GM12878 (cell line): Measurements from ENCODE around the gene ANGEL2. TPM values are rescaled to one million over a fixed set of nuclear protein-coding genes. Genes with fewer than 3 reads are reported as not detected.

Experiments used
- ATF3 ChIP-seq: IDR thresholded peaks from 2 replicates; pipeline ENCODE4 v1.6.1; 2011; ENCODE audit warnings: low read depth, mild to moderate bottlenecking, low read length, moderate library complexity, borderline replicate concordance; ENCODE audit errors: extremely low read depth
- BCL11A ChIP-seq: IDR thresholded peaks from 2 replicates; pipeline ENCODE4 v1.6.1; 2011; ENCODE audit warnings: low read depth, low read length
- BRCA1 ChIP-seq: IDR thresholded peaks from 2 replicates; pipeline ENCODE4 v1.6.1; 2011; ENCODE audit warnings: low read depth, low read length, improper control_type of control experiment
- CBX3 ChIP-seq: fragments of 200-600 bp; sonication (generic); IDR thresholded peaks from 2 replicates; pipeline ENCODE4 v1.6.1; 2016; ENCODE audit warnings: low read depth, borderline replicate concordance
- E4F1 ChIP-seq: fragments of 450-650 bp; IDR thresholded peaks from 2 replicates; pipeline ENCODE4 v1.6.1; 2018; ENCODE audit warnings: borderline replicate concordance, mild to moderate bottlenecking; ENCODE audit not compliant: partially characterized antibody
- EGR1 ChIP-seq, 2 experiments: IDR thresholded peaks; 1 replicate in 1 of 2; 2 replicates in 1 of 2; pipeline ENCODE4 v1.6.1; 2011 to 2012; ENCODE audit warnings: low read depth in 2 of 2, low read length in 2 of 2, borderline replicate concordance in 1 of 2, mild to moderate bottlenecking in 1 of 2, moderate library complexity in 1 of 2
- GATAD2B ChIP-seq: fragments of 450-650 bp; conservative IDR thresholded peaks from 2 replicates; pipeline ENCODE4 v1.6.1; 2017; ENCODE audit warnings: low read depth, mild to moderate bottlenecking, moderate library complexity
- IRF3 ChIP-seq: fragments of 450-650 bp; IDR thresholded peaks from 2 replicates; pipeline ENCODE4 v1.6.1; 2014; ENCODE audit warnings: mild to moderate bottlenecking
- MTA3 ChIP-seq: IDR thresholded peaks from 2 replicates; pipeline ENCODE4 v1.6.1; 2012; ENCODE audit warnings: low read length, inconsistent platforms, borderline replicate concordance
- PBX3 ChIP-seq: IDR thresholded peaks from 2 replicates; pipeline ENCODE4 v1.6.1; 2011; ENCODE audit warnings: mild to moderate bottlenecking, low read depth, low read length, moderate library complexity; ENCODE audit not compliant: insufficient replicate concordance
- POLR2AphosphoS5 ChIP-seq: IDR thresholded peaks from 2 replicates; pipeline ENCODE4 v1.6.1; 2011; ENCODE audit warnings: mild to moderate bottlenecking, low read length, inconsistent platforms
- RB1 ChIP-seq: fragments of 450-650 bp; formaldehyde crosslinking; IDR thresholded peaks from 2 replicates; pipeline ENCODE4 v1.6.1; 2017; ENCODE audit warnings: mild to moderate bottlenecking, borderline replicate concordance
- SREBF1 ChIP-seq: IDR thresholded peaks from 2 replicates; pipeline ENCODE4 v1.6.1; 2012; ENCODE audit warnings: mild to moderate bottlenecking, low read length
- SREBF2 ChIP-seq: IDR thresholded peaks from 2 replicates; pipeline ENCODE4 v1.6.1; 2012; ENCODE audit warnings: mild to moderate bottlenecking, low read length
- SUPT20H ChIP-seq: IDR thresholded peaks from 2 replicates; pipeline ENCODE4 v1.6.1; 2011; ENCODE audit warnings: low read depth, mild to moderate bottlenecking, low read length, moderate library complexity, borderline replicate concordance; ENCODE audit not compliant: control insufficient read depth
- TBL1XR1 ChIP-seq: IDR thresholded peaks from 2 replicates; pipeline ENCODE4 v1.6.1; 2012; ENCODE audit warnings: low read depth, low read length, improper control_type of control experiment
- TCF3 ChIP-seq: IDR thresholded peaks from 2 replicates; pipeline ENCODE4 v1.6.1; 2012; ENCODE audit warnings: low read depth, mild to moderate bottlenecking, low read length, borderline replicate concordance; ENCODE audit not compliant: insufficient read depth
- ZNF592 ChIP-seq: fragments of 450-650 bp; IDR thresholded peaks from 2 replicates; pipeline ENCODE4 v1.6.1; 2017; ENCODE audit warnings: mild to moderate bottlenecking, moderate library complexity
- polyA plus RNA-seq, 11 experiments: library from polyadenylated mRNA; depleted of rRNA in 4 of 11; unstranded in 6 of 11; stranded (reverse) in 5 of 11; fragments of >200 nt; fragmentation: Nextera tagmentation in 4 of 11; fragmentation: Illumina TruSeq in 1 of 11; extraction: Ambion mirVana in 4 of 11; extraction: Trizol in 1 of 11; gene quantifications; 1 replicate in 1 of 11; 2 replicates in 10 of 11; pipeline versions ENCODE4 v1.2.1 to v1.2.3, GENCODE V29; 2011 to 2016; ENCODE audit warnings: inconsistent platforms in 2 of 11, missing spikeins in 2 of 11, low read depth in 1 of 11
- total RNA-seq, 4 experiments: library from RNA; depleted of rRNA in 3 of 4; stranded (reverse); fragments of >200 nt in 3 of 4; fragmentation: Illumina TruSeq in 1 of 4; extraction: Trizol in 1 of 4; gene quantifications; 2 replicates each; pipeline versions ENCODE4 v1.2.1 to v1.2.3, GENCODE V29; 2013 to 2021

ANGEL2 gene
- total and polyA plus RNA-seq, 10 of the 15 experiments (the other 5 are each of a cell fraction or from before 2014, with no cell fraction given), result 6.3 to 53.9 (median 30.7) TPM

GRCh38 chr1:212979340-212980122, 36.1 kb downstream of the ANGEL2 start (continued):
- TF ChIP-seq SUPT20H (no peak), GATAD2B (peak; percentile 98), SREBF1 (0 out of 2 replicates have a peak, but pooled peaks have one; percentile 14), CBX3 (no peak), RB1 (peak; percentile 44; the same call in 1 of the 2 replicates), BCL11A (peak; percentile 51; the same call in 1 of the 2 replicates), POLR2AphosphoS5 (0 out of 2 replicates have a peak, but pooled peaks have one; percentile 45), E4F1 (no peak), IRF3 (no peak), TCF3 (0 out of 2 replicates have a peak, but pooled peaks have one; percentile 37), SREBF2 (no peak), EGR1 (IDR thresholded peaks at IDR 0.05; ENCODE audit: borderline replicate concordance in 1 of 2, low read depth in 2 of 2, low read length in 2 of 2) (peak in 1 of 2 experiments; percentile 98; a peak in 2 of 3 replicates), ZNF592 (no peak), ATF3 (no peak), TBL1XR1 (peak; percentile 87), BRCA1 (no peak), MTA3 (peak; percentile 33; the same call in 1 of the 2 replicates), PBX3 (peak; percentile 5)
